ENCODE measurements around the gene TSPAN15.
"Not testable (repeated sequence)": the region's sequence is repeated elsewhere in the genome, so short reads cannot be mapped to it uniquely, and the experiment has no call there.

Gene TSPAN15

GRCh38 chr10:69443354-69443753 is 7.9 kb upstream of the TSPAN15 start:
- DNase-seq (ENCODE audit: extremely low read depth in 1 of 2, low read depth in 1 of 2): no peak

DNA sequence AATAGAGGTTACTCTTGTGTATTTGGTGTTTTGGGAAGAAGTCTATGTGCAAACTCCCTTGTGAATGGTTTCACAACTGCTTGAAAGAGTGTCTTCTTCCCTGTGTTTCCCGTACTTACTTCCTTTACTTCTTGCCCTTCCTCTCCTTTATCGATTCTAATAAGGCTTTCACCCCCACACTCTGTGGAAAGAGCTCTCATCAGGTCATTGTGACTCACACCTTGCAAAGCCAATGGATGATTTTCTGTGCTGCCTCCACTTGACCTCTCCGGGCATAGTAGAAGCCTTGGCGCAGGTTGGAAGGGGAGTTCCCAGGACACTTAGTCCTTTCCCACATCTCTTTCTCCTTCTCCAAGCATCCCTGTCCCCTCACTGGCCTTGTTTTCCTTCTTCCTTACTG is 6.2 kb upstream of the TSPAN15 start:
- no peak for DNase-seq (ENCODE audit: extremely low read depth in 1 of 2, low read depth in 1 of 2)

DNA sequence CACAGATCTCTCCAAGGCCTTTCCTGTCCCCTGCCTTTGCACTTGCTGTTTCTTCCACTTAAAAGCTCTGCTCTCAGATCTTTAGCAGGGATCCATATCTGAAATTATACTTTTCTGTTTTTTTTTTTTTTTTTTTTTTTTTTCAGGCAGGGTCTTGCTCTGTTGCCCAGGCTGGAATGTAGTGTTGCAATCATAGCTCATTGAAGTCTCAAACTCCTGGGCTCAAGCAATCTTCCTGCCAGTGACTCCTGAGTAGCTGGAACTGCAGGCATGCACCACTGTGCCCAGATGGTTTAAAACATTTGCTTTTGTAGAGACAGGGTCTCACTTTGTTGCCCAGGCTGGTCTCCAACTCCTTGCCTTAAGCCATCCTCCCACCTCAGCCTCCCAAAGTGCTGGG is 5.0 kb upstream of the TSPAN15 start:
- no peak for DNase-seq (ENCODE audit: extremely low read depth in 1 of 2, low read depth in 1 of 2)

GRCh38 chr10:69446650-69447151 is 4.6 kb upstream of the TSPAN15 start:
- no peak for DNase-seq (ENCODE audit: extremely low read depth in 1 of 2, low read depth in 1 of 2)

DNA sequence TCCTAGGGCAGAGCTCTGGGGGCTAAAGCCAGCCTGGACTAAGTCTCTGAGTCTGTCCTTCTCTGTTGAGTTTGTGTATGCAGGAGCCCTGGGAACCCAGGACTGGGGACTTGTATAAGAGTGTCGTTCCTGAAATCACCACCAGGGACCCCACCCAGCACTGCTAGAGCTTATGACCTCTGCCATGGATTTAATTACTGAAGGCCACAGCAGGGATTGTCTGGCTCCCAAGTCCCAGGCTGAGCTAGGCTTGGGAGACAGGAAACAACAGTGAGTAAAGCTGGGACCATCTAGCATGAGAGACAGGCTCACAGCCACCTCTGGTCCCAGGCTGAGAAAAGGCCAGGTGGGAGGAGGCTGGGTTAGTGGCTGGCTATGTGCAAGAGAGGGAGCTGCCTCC is 1.4 kb upstream of the TSPAN15 start:
- DNase-seq (ENCODE audit: extremely low read depth in 1 of 2, low read depth in 1 of 2): no peak

- DNase-seq (ENCODE audit: extremely low read depth in 1 of 2, low read depth in 1 of 2): not testable (repeated sequence)
These were observed 870 bp upstream of the TSPAN15 start for GRCh38 chr10:69450395-69450794.

DNA sequence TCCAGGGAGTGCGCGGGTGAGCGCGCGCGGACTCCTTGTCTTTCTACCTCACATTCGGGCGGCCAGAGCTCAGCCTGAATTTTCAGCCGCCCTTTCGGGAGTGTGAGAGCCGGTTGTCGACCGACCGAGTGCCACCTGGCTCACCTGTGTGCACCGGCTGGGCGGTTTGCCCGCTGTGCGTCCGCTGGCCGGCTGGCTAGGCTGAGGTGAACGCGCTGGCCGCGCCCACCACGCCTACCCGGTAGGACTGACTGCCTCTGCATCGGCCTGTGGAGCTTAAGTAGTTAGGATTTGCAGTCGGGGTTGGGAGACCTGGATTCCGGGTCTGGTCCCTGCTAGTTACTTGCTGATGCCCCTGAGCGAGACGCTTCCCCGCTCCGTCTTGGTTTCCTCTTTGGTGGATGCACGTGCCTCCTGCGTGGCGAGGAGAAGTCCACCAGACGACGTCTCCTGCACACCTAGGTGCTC is 553 bp downstream of the TSPAN15 start:
- DNase-seq (ENCODE audit: extremely low read depth in 1 of 2, low read depth in 1 of 2): no peak

- DNase-seq (ENCODE audit: extremely low read depth in 1 of 2, low read depth in 1 of 2): no peak
These were observed 1.6 kb downstream of the TSPAN15 start for GRCh38 chr10:69452676-69453415.

- no peak for DNase-seq (ENCODE audit: extremely low read depth in 1 of 2, low read depth in 1 of 2)
These were observed 2.5 kb downstream of the TSPAN15 start for GRCh38 chr10:69453795-69454194.

GRCh38 chr10:69455006-69455763 is 3.9 kb downstream of the TSPAN15 start:
- no peak for DNase-seq (ENCODE audit: extremely low read depth in 1 of 2, low read depth in 1 of 2)

GRCh38 chr10:69456880-69457693 is 5.8 kb downstream of the TSPAN15 start:
- DNase-seq (ENCODE audit: extremely low read depth in 1 of 2, low read depth in 1 of 2): no peak

- DNase-seq (ENCODE audit: extremely low read depth in 1 of 2, low read depth in 1 of 2): no peak
These were observed 6.5 kb downstream of the TSPAN15 start for GRCh38 chr10:69457771-69458237.

GRCh38 chr10:69458430-69459100 is 7.3 kb downstream of the TSPAN15 start:
- no peak for DNase-seq (ENCODE audit: extremely low read depth in 1 of 2, low read depth in 1 of 2)

- DNase-seq (ENCODE audit: extremely low read depth in 1 of 2, low read depth in 1 of 2): no peak
These were observed 8.0 kb downstream of the TSPAN15 start for GRCh38 chr10:69459101-69459790.

DNA sequence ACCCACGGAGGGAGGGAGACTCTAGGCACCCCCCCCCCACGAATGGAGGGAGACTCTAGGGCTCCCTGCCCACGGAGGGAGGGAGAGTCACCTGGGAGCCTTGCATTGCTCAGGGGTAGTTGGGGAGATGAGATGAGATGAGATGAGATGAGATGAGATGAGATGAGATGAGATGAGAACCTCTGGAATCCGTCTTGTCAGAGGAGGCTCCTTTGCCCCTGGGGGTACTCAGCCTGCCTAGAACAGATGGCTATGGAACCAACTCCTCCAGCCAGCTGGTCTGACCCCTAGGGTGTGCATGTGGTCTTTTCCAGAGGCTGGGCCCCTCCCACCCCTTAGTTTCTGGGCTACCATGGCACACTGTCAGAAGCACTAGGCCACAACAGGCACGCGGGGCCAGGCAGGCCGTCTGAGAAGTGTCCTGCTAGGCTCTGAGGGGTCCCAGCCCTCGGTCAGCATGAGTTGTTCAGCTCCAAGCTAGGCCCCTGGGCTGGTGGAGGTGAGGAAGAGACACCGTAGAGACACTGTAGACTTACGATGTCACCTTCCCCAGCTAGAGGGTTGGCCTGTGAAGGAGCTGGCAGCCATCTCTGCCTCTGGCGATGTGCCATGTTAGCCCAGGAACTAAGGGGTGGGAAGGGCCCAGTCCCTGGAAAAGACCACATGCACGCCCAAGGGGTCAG is 8.8 kb downstream of the TSPAN15 start:
- DNase-seq (ENCODE audit: extremely low read depth in 1 of 2, low read depth in 1 of 2): no peak

- DNase-seq (ENCODE audit: extremely low read depth in 1 of 2, low read depth in 1 of 2): no peak
These were observed 9.4 kb downstream of the TSPAN15 start for GRCh38 chr10:69460576-69461242.

GRCh38 chr10:69461243-69462025 is 10.2 kb downstream of the TSPAN15 start:
- DNase-seq (ENCODE audit: extremely low read depth in 1 of 2, low read depth in 1 of 2): no peak

- DNase-seq (ENCODE audit: extremely low read depth in 1 of 2, low read depth in 1 of 2): no peak
These were observed 12.6 kb downstream of the TSPAN15 start for GRCh38 chr10:69463886-69464285.
